HepG2 (cell line): ENCODE results near the gene GNA15. TPM values are rescaled to one million over a fixed set of nuclear protein-coding genes. Genes with fewer than 3 reads are reported as not detected.

Experiments used
- ATAC-seq: fragments of 200-7000 bp; cut with Tn5 transposase; 3 replicates; pipeline ENCODE4 v1.9.1; 2020; ENCODE audit warnings: mild to moderate bottlenecking, moderate library complexity
- BruUV-seq: library from RNA; stranded (reverse); fragments of 400-500 nt; replicated peaks from 2 replicates; lab custom pipeline; 2021; lab: Mats Ljungman, UMichigan
- CTCF ChIA-PET: fragments of 300-600 bp; formaldehyde crosslinking; extraction: SDS; loops from one replicate; lab custom pipeline; 2021; ENCODE audit warnings: low total read pairs, inconsistent platforms, low intra/inter-chr PET ratio; lab: Yijun Ruan, JAX
- POLR2A ChIA-PET: fragments of 350-600 bp; sonication (Branson Sonifier 250); formaldehyde crosslinking; loops from one replicate; lab custom pipeline; 2020; ENCODE audit warnings: antibody characterized with exemption, inconsistent platforms; lab: Yijun Ruan, JAX
- DNase-seq: peaks from one replicate; pipeline ENCODE4 v3.0.0-alpha.2; 2015; ENCODE audit warnings: low spot score
- FAIRE-seq: peaks from 3 replicates; lab custom pipeline; 2011; peaks lifted over from hg19 to GRCh38; lab: Jason Lieb, UNC
- H2AFZ ChIP-seq: one replicate; pipeline ENCODE4 v1.6.1; 2011; ENCODE audit warnings: low read length, inconsistent platforms
- H3K27ac ChIP-seq: fragments of 300-600 bp; 3 replicates; pipeline ENCODE4 v1.8.0; 2011; ENCODE audit warnings: mixed run types, mild to moderate bottlenecking, mixed read lengths, low read length, inconsistent platforms; ENCODE audit not compliant: insufficient read depth; ENCODE audit errors: extremely low read length
- H3K27me3 ChIP-seq, 2 experiments: fragments of 200-600 bp in 1 of 2; 2 replicates in 1 of 2; 3 replicates in 1 of 2; pipeline versions ENCODE4 v1.6.0 to v1.8.0; 2011; ENCODE audit warnings: low read length in 2 of 2, mild to moderate bottlenecking in 2 of 2, moderate library complexity in 2 of 2, inconsistent platforms in 1 of 2; ENCODE audit not compliant: insufficient read depth in 2 of 2, control insufficient read depth in 1 of 2
- H3K36me3 ChIP-seq, 2 experiments: fragments of 200-600 bp in 1 of 2; replicated peaks in 1 of 2; 2 replicates in 1 of 2; 3 replicates in 1 of 2; pipeline versions ENCODE4 v1.5.1 to v1.8.0; 2011; ENCODE audit warnings: low read length in 2 of 2, inconsistent platforms in 1 of 2; ENCODE audit not compliant: insufficient read depth in 2 of 2, control insufficient read depth in 1 of 2
- H3K4me1 ChIP-seq: 2 replicates; pipeline ENCODE4 v1.5.1; 2012; ENCODE audit warnings: low read length, inconsistent platforms; ENCODE audit not compliant: insufficient read depth
- H3K4me2 ChIP-seq: 2 replicates; pipeline ENCODE4 v1.6.0; 2011; ENCODE audit warnings: low read depth, low read length, inconsistent platforms
- H3K4me3 ChIP-seq, 3 experiments: fragments of 200-600 bp in 1 of 3; sonication (generic), shearing (Covaris generic) in 1 of 3; replicated peaks in 1 of 3; 2 replicates each; pipeline ENCODE4 v1.5.1; 2011 to 2016; ENCODE audit warnings: low read length in 3 of 3, inconsistent platforms in 2 of 3, low read depth in 2 of 3, mild to moderate bottlenecking in 2 of 3, control low read depth in 1 of 3, mixed read lengths in 1 of 3; ENCODE audit not compliant: insufficient read depth in 1 of 3
- H3K79me2 ChIP-seq: one replicate; pipeline ENCODE4 v1.6.1; 2011; ENCODE audit warnings: low read length, inconsistent platforms; ENCODE audit not compliant: insufficient read depth
- H3K9ac ChIP-seq: 2 replicates; pipeline ENCODE4 v1.6.0; 2011; ENCODE audit warnings: mild to moderate bottlenecking, low read depth, low read length, inconsistent platforms; ENCODE audit not compliant: insufficient read depth
- H3K9me3 ChIP-seq: 2 replicates; pipeline ENCODE4 v1.5.1; 2012; ENCODE audit warnings: mild to moderate bottlenecking, low read length
- H4K20me1 ChIP-seq: 2 replicates; pipeline ENCODE4 v1.6.0; 2011; ENCODE audit warnings: inconsistent platforms, mild to moderate bottlenecking, low read length, moderate library complexity; ENCODE audit not compliant: insufficient read depth
- ASH2L ChIP-seq: fragments of 300-600, 200-600 bp; sonication (generic); IDR thresholded peaks from 2 replicates; pipeline ENCODE4 v1.7.0; 2017; ENCODE audit warnings: low read depth, mild to moderate bottlenecking, moderate library complexity, mixed read lengths, low read length; ENCODE audit not compliant: insufficient read length
- CENPX ChIP-seq: sonication (generic); formaldehyde crosslinking; IDR thresholded peaks from 2 replicates; pipeline ENCODE4 v1.9.0; 2021; ENCODE audit warnings: mild to moderate bottlenecking, missing genetic modification reagents, moderate library complexity
- DNMT1 ChIP-seq: sonication (generic); formaldehyde crosslinking; IDR thresholded peaks from 2 replicates; pipeline ENCODE4 v1.5.1; 2020; ENCODE audit warnings: mild to moderate bottlenecking, missing genetic modification reagents
- IRF1 ChIP-seq: sonication (generic); formaldehyde crosslinking; IDR thresholded peaks from 2 replicates; pipeline ENCODE4 v1.4.0; 2020; ENCODE audit warnings: low read depth, mild to moderate bottlenecking, missing genetic modification reagents
- NFATC3 ChIP-seq: sonication (generic); formaldehyde crosslinking; IDR thresholded peaks from 2 replicates; pipeline ENCODE4 v1.5.1; 2020; ENCODE audit warnings: mild to moderate bottlenecking, missing genetic modification reagents
- PAWR ChIP-seq: sonication (generic); formaldehyde crosslinking; IDR thresholded peaks from 2 replicates; pipeline ENCODE4 v1.4.0; 2020; ENCODE audit warnings: missing genetic modification reagents, mild to moderate bottlenecking, borderline replicate concordance
- SATB2 ChIP-seq: sonication (generic); formaldehyde crosslinking; IDR thresholded peaks from 2 replicates; pipeline ENCODE4 v1.5.0; 2020; ENCODE audit warnings: missing genetic modification reagents
- SMC3 ChIP-seq: IDR thresholded peaks from 2 replicates; pipeline ENCODE4 v1.6.1; 2011; ENCODE audit warnings: low read length, improper control_type of control experiment
- TOPORS ChIP-seq: sonication (generic); formaldehyde crosslinking; IDR thresholded peaks from 2 replicates; pipeline ENCODE4 v1.8.0; 2023; ENCODE audit warnings: mild to moderate bottlenecking, missing genetic modification reagents
- ZBTB46 ChIP-seq: sonication (generic); formaldehyde crosslinking; IDR thresholded peaks from 2 replicates; pipeline ENCODE4 v1.4.0; 2020; ENCODE audit warnings: mild to moderate bottlenecking, missing genetic modification reagents, borderline replicate concordance
- ZNF567 ChIP-seq: sonication (generic); formaldehyde crosslinking; IDR thresholded peaks from 2 replicates; pipeline ENCODE4 v1.8.1; 2023; ENCODE audit warnings: mild to moderate bottlenecking, missing genetic modification reagents, borderline replicate concordance
- ZNF7 ChIP-seq: IDR thresholded peaks from 2 replicates; pipeline ENCODE4 v1.6.1; 2016; ENCODE audit warnings: missing biosample characterization, missing genetic modification reagents
- ZNF878 ChIP-seq: sonication (generic); formaldehyde crosslinking; IDR thresholded peaks from 2 replicates; pipeline ENCODE4 v1.8.1; 2023; ENCODE audit warnings: mild to moderate bottlenecking, missing genetic modification reagents, moderate library complexity
- WGBS: methylation state at CpG from one replicate; pipeline ENCODE4 v1.1.6; 2017; ENCODE audit warnings: low lambda C conversion rate; 5-methylcytosine and 5-hydroxymethylcytosine counted together
- in situ Hi-C: cut with HindIII; loops from 2 replicates; pipeline ENCODE4 v1.10.0; 2017; ENCODE audit warnings: low pct_unique_long_range_greater_than_20kb; ENCODE audit not compliant: extremely low pct_ligation_motif_present
- intact Hi-C: fragments of 100-400 bp; cut with micrococcal nuclease; formaldehyde crosslinking; loops from one replicate; pipeline ENCODE4 v1.10.0; 2022; ENCODE audit not compliant: unreplicated experiment
- polyA plus RNA-seq, 8 experiments: library from polyadenylated mRNA; depleted of rRNA in 3 of 8; stranded (reverse) in 7 of 8; unstranded in 1 of 8; fragments of >200 nt; fragmentation: Illumina TruSeq in 4 of 8; extraction: Trizol in 4 of 8; gene quantifications; 2 replicates each; pipeline versions ENCODE4 v1.2.1 to v1.2.3, GENCODE V29; 2011 to 2016; ENCODE audit warnings: low read depth in 4 of 8, missing spikeins in 1 of 8, mixed read lengths in 1 of 8; ENCODE audit not compliant: insufficient read depth in 1 of 8
- total RNA-seq, 5 experiments: library from RNA; depleted of rRNA; stranded (reverse); fragments of >200 nt; fragmentation: Illumina TruSeq; extraction: Trizol; gene quantifications; 2 replicates each; pipeline ENCODE4 v1.2.3, GENCODE V29; 2016; ENCODE audit warnings: low read depth in 1 of 5

GNA15 gene
- total and polyA plus RNA-seq, 2 of the 13 experiments (the other 11 are each of a cell fraction or from before 2014, with no cell fraction given) = not detected

GRCh38 chr19:3137119-3137518, 1.3 kb downstream of the GNA15 start (continued):
- no peak for TF ChIP-seq IRF1
- no peak for TF ChIP-seq ZBTB46 (CRISPR knock-in tag)
- TF ChIP-seq SATB2 (CRISPR knock-in tag) = no peak
- no peak for TF ChIP-seq TOPORS (CRISPR knock-in tag)
- no peak for TF ChIP-seq NFATC3 (CRISPR knock-in tag)
- no peak for TF ChIP-seq ZNF7 (CRISPR knock-in tag)

- H3K27ac ChIP-seq = no peak overlapping the region
- H3K4me1 ChIP-seq = peaks cover 6% of the 10 kb centered on the region; the same call in 1 of the 2 replicates
- DNase-seq (no peak), FAIRE-seq (no peak), ATAC-seq (no peak)
- no TSS peak for BruUV-seq
- intact Hi-C loops = no loop called here
- no peak overlapping the region for H3K4me2 ChIP-seq
- in situ Hi-C loops = no loop called here
- no peak overlapping the region for H2AFZ ChIP-seq
- H3K9ac ChIP-seq = no peak overlapping the region
- no peak for TF ChIP-seq ZNF878 (CRISPR knock-in tag)
- no peak for TF ChIP-seq DNMT1 (CRISPR knock-in tag)
- TF ChIP-seq SMC3 = no peak
- TF ChIP-seq CENPX (CRISPR knock-in tag) = no peak
- no peak for TF ChIP-seq ASH2L
- no peak for TF ChIP-seq PAWR (CRISPR knock-in tag)
- no peak for TF ChIP-seq ZNF567
- CTCF ChIA-PET = no interaction called here
- H3K27me3 ChIP-seq = peaks cover 0 to 3% of the 10 kb centered on the region in 2 experiments; a peak in 1 of 5 replicates
- no peak overlapping the region for H3K4me3 ChIP-seq
- POLR2A ChIA-PET = no interaction called here
- no peaks in the 10 kb centered on the region for H4K20me1 ChIP-seq
- H3K9me3 ChIP-seq = no peaks in the 10 kb centered on the region
- H3K79me2 ChIP-seq = no peaks in the 10 kb centered on the region
- WGBS = 43% methylated on average over 15 of the region's 15 CpGs
- no peaks in the 10 kb centered on the region for H3K36me3 ChIP-seq
Observed at GRCh38 chr19:3138268-3138667, 2.4 kb downstream of the GNA15 start.
